Activated CD8-positive, alpha-beta memory T cell treated with anti-CD3 and anti-CD28 coated beads, Interleukin-2, amount 10 ng/mL, durations not matched to agents 7 days and 5 days (primary cell): ENCODE measurements around the gene KIF18B. TPM values are rescaled to one million over a fixed set of nuclear protein-coding genes. Genes with fewer than 3 reads are reported as not detected.

Experiments used
- ATAC-seq: fragments of 150-1000 bp; cut with Tn5 transposase; one replicate; pipeline ENCODE4 v1.10.0; 2021; ENCODE audit warnings: moderate library complexity
- CTCF ChIA-PET: fragments of 350-600 bp; sonication (Branson Sonifier 250); formaldehyde crosslinking; loops from one replicate; lab custom pipeline; 2021; ENCODE audit warnings: antibody characterized with exemption; lab: Charles Lee
- DNase-seq: peaks from one replicate; pipeline ENCODE4 v3.0.0-alpha.2; 2020
- H3K27ac Mint-ChIP-seq: one replicate; pipeline ENCODE4 v1.8.0; 2021; ENCODE audit warnings: mild to moderate bottlenecking, mixed read lengths
- H3K27me3 Mint-ChIP-seq: one replicate; pipeline ENCODE4 v1.8.0; 2021; ENCODE audit warnings: mixed read lengths
- H3K36me3 Mint-ChIP-seq: one replicate; pipeline ENCODE4 v1.8.0; 2021; ENCODE audit warnings: mild to moderate bottlenecking, mixed read lengths
- H3K4me1 Mint-ChIP-seq: one replicate; pipeline ENCODE4 v1.8.0; 2021; ENCODE audit warnings: mixed read lengths
- H3K4me3 Mint-ChIP-seq: one replicate; pipeline ENCODE4 v1.8.0; 2021; ENCODE audit warnings: mild to moderate bottlenecking, moderate library complexity, mixed read lengths
- H3K9me3 Mint-ChIP-seq: one replicate; pipeline ENCODE4 v1.8.0; 2022; ENCODE audit warnings: low read depth, mixed read lengths
- total RNA-seq, 2 experiments: library from RNA; stranded (reverse); gene quantifications; one replicate each; pipeline ENCODE4 v1.2.3, GENCODE V29; 2021

KIF18B gene
- total RNA-seq, 2 experiments from 2014 or later = 86.7 to 117 TPM

- Mint-ChIP-seq H3K27ac (no peak overlapping the region), H3K27me3 (peaks cover 36% of the 10 kb centered on the region), H3K4me1 (peaks cover 6% of the 10 kb centered on the region), H3K4me3 (no peak overlapping the region), H3K9me3 (no peaks in the 10 kb centered on the region), H3K36me3 (no peaks in the 10 kb centered on the region)
- CTCF ChIA-PET = interaction anchor here (1.5 to 3.6 kb wide), 3 partner anchors 10 to 218 kb away, joined by 6 to 18 read pairs (median 14); partner anchors contain the start of gene ACBD4
- DNase-seq (no peak), ATAC-seq (no peak)
Observed at GRCh38 chr17:44917456-44917855, 30.1 kb downstream of the KIF18B start.

GRCh38 chr17:44916781-44917241 is 30.8 kb downstream of the KIF18B start:
- Mint-ChIP-seq H3K27me3 (peaks cover 38% of the 10 kb centered on the region), H3K9me3 (no peaks in the 10 kb centered on the region), H3K27ac (no peak overlapping the region), H3K4me3 (no peak overlapping the region), H3K4me1 (peaks cover 6% of the 10 kb centered on the region), H3K36me3 (no peaks in the 10 kb centered on the region)
- ATAC-seq = no peak
- CTCF ChIA-PET = interaction anchor here (0.7 to 1.5 kb wide), 3 partner anchors 10 to 105 kb away, joined by 3 to 14 read pairs (median 6); no protein-coding TSS in a partner anchor
- DNase-seq = no peak

GRCh38 chr17:44915862-44916780 is 31.5 kb downstream of the KIF18B start:
- CTCF ChIA-PET = interaction anchor here (0.7 to 1.1 kb wide), 2 partner anchors 11 to 282 kb away, joined by 3 read pairs; no protein-coding TSS in a partner anchor
- H3K27me3 Mint-ChIP-seq = peaks cover 37% of the 10 kb centered on the region
- DNase-seq (no peak), ATAC-seq (no peak)
- no peaks in the 10 kb centered on the region for H3K36me3 Mint-ChIP-seq
- H3K27ac Mint-ChIP-seq = no peak overlapping the region
- H3K4me3 Mint-ChIP-seq = no peak overlapping the region
- peaks cover 7% of the 10 kb centered on the region for H3K4me1 Mint-ChIP-seq
- no peaks in the 10 kb centered on the region for H3K9me3 Mint-ChIP-seq

GRCh38 chr17:44915321-44915726 is 32.2 kb downstream of the KIF18B start, which contains the start of gene GFAP:
Gene GFAP, minus strand, starts transcription at chr17:44915500. Its CDS starts 14 bp downstream, at chr17:44915486.
- no peaks in the 10 kb centered on the region for H3K36me3 Mint-ChIP-seq
- ATAC-seq = no peak
- peaks cover 12% of the 10 kb centered on the region for H3K4me1 Mint-ChIP-seq
- no peak within 1 kb of the TSS for H3K27ac Mint-ChIP-seq
- no peaks in the 10 kb centered on the region for H3K9me3 Mint-ChIP-seq
- peaks cover 36% of the 10 kb centered on the region for H3K27me3 Mint-ChIP-seq
- DNase-seq = no peak
- CTCF ChIA-PET = interaction anchor here (1.1 kb wide), 1 partner anchor 283 kb away, joined by 3 read pairs; no protein-coding TSS in a partner anchor
- no peak within 1 kb of the TSS for H3K4me3 Mint-ChIP-seq

GRCh38 chr17:44914698-44915271 is 32.8 kb downstream of the KIF18B start:
- no peak for ATAC-seq
- Mint-ChIP-seq H3K27me3 (peaks cover 32% of the 10 kb centered on the region), H3K9me3 (no peaks in the 10 kb centered on the region), H3K4me3 (no peak overlapping the region), H3K4me1 (peaks cover 14% of the 10 kb centered on the region), H3K27ac (no peak overlapping the region), H3K36me3 (no peaks in the 10 kb centered on the region)
- DNase-seq = no peak
- CTCF ChIA-PET = interaction anchor here (5.8 kb wide), 1 partner anchor 107 kb away, joined by 38 read pairs; no protein-coding TSS in a partner anchor

GRCh38 chr17:44914148-44914547 is 33.4 kb downstream of the KIF18B start:
- Mint-ChIP-seq H3K4me1 (peaks cover 15% of the 10 kb centered on the region), H3K4me3 (no peak overlapping the region), H3K36me3 (no peaks in the 10 kb centered on the region), H3K27me3 (peaks cover 29% of the 10 kb centered on the region), H3K27ac (no peak overlapping the region), H3K9me3 (no peaks in the 10 kb centered on the region)
- DNase-seq (no peak), ATAC-seq (no peak)
- CTCF ChIA-PET = interaction anchor here (5.8 kb wide), 1 partner anchor 107 kb away, joined by 38 read pairs; no protein-coding TSS in a partner anchor

GRCh38 chr17:44913676-44914075 is 33.9 kb downstream of the KIF18B start:
- no peak for ATAC-seq
- peaks cover 29% of the 10 kb centered on the region for H3K27me3 Mint-ChIP-seq
- CTCF ChIA-PET = interaction anchor here (5.8 kb wide), 1 partner anchor 108 kb away, joined by 38 read pairs; no protein-coding TSS in a partner anchor
- no peak overlapping the region for H3K27ac Mint-ChIP-seq
- H3K36me3 Mint-ChIP-seq = no peaks in the 10 kb centered on the region
- no peaks in the 10 kb centered on the region for H3K9me3 Mint-ChIP-seq
- DNase-seq = no peak
- peaks cover 15% of the 10 kb centered on the region for H3K4me1 Mint-ChIP-seq
- no peak overlapping the region for H3K4me3 Mint-ChIP-seq

GRCh38 chr17:44912763-44913544 is 34.6 kb downstream of the KIF18B start:
- ATAC-seq (no peak), DNase-seq (no peak)
- CTCF ChIA-PET = interaction anchor here (5.8 kb wide), 1 partner anchor 109 kb away, joined by 38 read pairs; no protein-coding TSS in a partner anchor
- H3K4me3 Mint-ChIP-seq = no peak overlapping the region
- H3K27me3 Mint-ChIP-seq = peaks cover 29% of the 10 kb centered on the region
- no peak overlapping the region for H3K27ac Mint-ChIP-seq
- H3K36me3 Mint-ChIP-seq = no peaks in the 10 kb centered on the region
- H3K9me3 Mint-ChIP-seq = no peaks in the 10 kb centered on the region
- peaks cover 16% of the 10 kb centered on the region for H3K4me1 Mint-ChIP-seq

- CTCF ChIA-PET = interaction anchor here (0.7 to 5.8 kb wide), 6 partner anchors 9 to 224 kb away, joined by 3 to 38 read pairs (median 12); partner anchors contain the start of genes ACBD4 and EFTUD2
- no peak overlapping the region for H3K4me3 Mint-ChIP-seq
Observed at GRCh38 chr17:44911133-44912001, 36.2 kb downstream of the KIF18B start.

GRCh38 chr17:44910231-44911106 is 37.1 kb downstream of the KIF18B start:
- Mint-ChIP-seq H3K4me3 (no peak overlapping the region), H3K27ac (no peak overlapping the region), H3K27me3 (peaks cover 29% of the 10 kb centered on the region), H3K4me1 (peaks cover 16% of the 10 kb centered on the region), H3K36me3 (no peaks in the 10 kb centered on the region), H3K9me3 (no peaks in the 10 kb centered on the region)
- DNase-seq (no peak), ATAC-seq (no peak)
- CTCF ChIA-PET = interaction anchor here (1.2 to 5.8 kb wide), 5 partner anchors 9 to 225 kb away, joined by 3 to 38 read pairs (median 17); partner anchors contain the start of genes ACBD4 and EFTUD2

More at GRCh38 chr17:44911133-44912001, 36.2 kb downstream of the KIF18B start:
- peaks cover 29% of the 10 kb centered on the region for H3K27me3 Mint-ChIP-seq
- no peak overlapping the region for H3K27ac Mint-ChIP-seq
- H3K36me3 Mint-ChIP-seq = no peaks in the 10 kb centered on the region
- DNase-seq (peak; percentile 71), ATAC-seq (peak; percentile 76)
- peaks cover 16% of the 10 kb centered on the region for H3K4me1 Mint-ChIP-seq
- no peaks in the 10 kb centered on the region for H3K9me3 Mint-ChIP-seq

GRCh38 chr17:44909681-44910144 is 37.9 kb downstream of the KIF18B start:
- H3K27ac Mint-ChIP-seq = no peak overlapping the region
- H3K36me3 Mint-ChIP-seq = no peaks in the 10 kb centered on the region
- no peak for ATAC-seq
- no peak for DNase-seq
- CTCF ChIA-PET = interaction anchor here (1.9 to 5.8 kb wide), 4 partner anchors 8 to 226 kb away, joined by 7 to 38 read pairs (median 22); partner anchors contain the start of gene ACBD4
- peaks cover 16% of the 10 kb centered on the region for H3K4me1 Mint-ChIP-seq
- H3K4me3 Mint-ChIP-seq = no peak overlapping the region
- H3K27me3 Mint-ChIP-seq = peaks cover 29% of the 10 kb centered on the region
- no peaks in the 10 kb centered on the region for H3K9me3 Mint-ChIP-seq
